ENCODE data around the gene FLACC1. TPM values are rescaled to one million over a fixed set of nuclear protein-coding genes. Genes with fewer than 3 reads are reported as not detected.
A peak's percentile ranks its signal among the peaks of the same experiment; 100 is the strongest.

Gene FLACC1
- total and polyA plus RNA-seq, 9 of the 15 experiments (the other 6 are each of a cell fraction or from before 2014, with no cell fraction given), result 0.07 to 0.68 (median 0.22) TPM; not detected in 2

DNA sequence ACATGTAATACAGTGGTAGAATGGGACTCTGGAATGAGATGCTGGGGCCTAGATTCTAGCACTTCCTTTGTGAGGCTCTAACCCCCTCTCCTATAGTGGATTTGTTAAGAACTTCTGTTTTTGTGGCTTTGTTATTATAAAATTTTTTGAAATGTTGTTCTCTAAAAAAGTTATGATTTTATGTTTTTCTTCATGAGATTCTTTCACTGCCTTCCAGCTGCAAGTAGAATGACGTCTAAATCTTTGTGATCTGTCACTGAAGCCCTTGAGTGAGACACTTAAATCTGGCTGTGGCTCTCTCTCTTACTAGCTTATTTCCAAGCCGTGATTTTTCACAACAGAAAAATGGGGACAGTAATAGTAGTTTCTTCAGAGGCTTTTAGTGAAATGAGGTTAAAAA, 95.2 kb downstream of the FLACC1 start:
- Histone ChIP-seq H3K4me2 (ENCODE audit: insufficient read depth, low read length) (peak overlapping the region; percentile 67), H3K9ac (ENCODE audit: insufficient read depth in 1 of 2, low read depth in 2 of 2, low read length in 2 of 2) (no peak overlapping the region), H3K9me1 (ENCODE audit: control insufficient read depth, insufficient read depth, low read length) (no peaks in the 10 kb centered on the region), H3K27ac (ENCODE audit: extremely low read depth, low read depth, low read length) (no peak overlapping the region), H3K27me3 (ENCODE audit: control insufficient read depth in 2 of 2, insufficient read depth in 2 of 2, low read length in 2 of 2) (no peaks in the 10 kb centered on the region), H3K9me3 (replicated peaks; ENCODE audit: control insufficient read depth, insufficient read depth, low read depth, low read length) (no peaks in the 10 kb centered on the region), H2AFZ (ENCODE audit: low read depth, low read length) (no peak overlapping the region), H3K36me3 (ENCODE audit: control insufficient read depth, insufficient read depth, low read length) (no peaks in the 10 kb centered on the region), H3K4me3 (peak overlapping the region; percentile 30), H4K20me1 (replicated peaks; ENCODE audit: control insufficient read depth, insufficient read depth, low read length) (no peaks in the 10 kb centered on the region), H3K4me1 (replicated peaks in 1 of 2; ENCODE audit: control insufficient read depth in 2 of 2, insufficient read depth in 2 of 2, low read length in 2 of 2) (peaks cover 14 to 26% of the 10 kb centered on the region in 2 experiments), H3K79me2 (ENCODE audit: control insufficient read depth, insufficient read depth, low read length) (peaks cover 68% of the 10 kb centered on the region)
- ChIA-PET POLR2A (interaction anchor here (1.2 kb wide), 1 partner anchor 13 kb away, joined by 3 read pairs; no protein-coding TSS in a partner anchor), CTCF (ENCODE audit: low intra/inter-chr PET ratio) (no interaction called here)
- no peak for DNase-seq (ENCODE audit: extremely low read depth in 1 of 4, low spot score in 3 of 4)
- BruUV-seq (replicated peaks), result no TSS peak
- intact Hi-C loops (cut with micrococcal nuclease) (no loop called here), in situ Hi-C loops (cut with MboI) (no loop called here)
- ATAC-seq, result no peak
- TF ChIP-seq, protein P1, sequence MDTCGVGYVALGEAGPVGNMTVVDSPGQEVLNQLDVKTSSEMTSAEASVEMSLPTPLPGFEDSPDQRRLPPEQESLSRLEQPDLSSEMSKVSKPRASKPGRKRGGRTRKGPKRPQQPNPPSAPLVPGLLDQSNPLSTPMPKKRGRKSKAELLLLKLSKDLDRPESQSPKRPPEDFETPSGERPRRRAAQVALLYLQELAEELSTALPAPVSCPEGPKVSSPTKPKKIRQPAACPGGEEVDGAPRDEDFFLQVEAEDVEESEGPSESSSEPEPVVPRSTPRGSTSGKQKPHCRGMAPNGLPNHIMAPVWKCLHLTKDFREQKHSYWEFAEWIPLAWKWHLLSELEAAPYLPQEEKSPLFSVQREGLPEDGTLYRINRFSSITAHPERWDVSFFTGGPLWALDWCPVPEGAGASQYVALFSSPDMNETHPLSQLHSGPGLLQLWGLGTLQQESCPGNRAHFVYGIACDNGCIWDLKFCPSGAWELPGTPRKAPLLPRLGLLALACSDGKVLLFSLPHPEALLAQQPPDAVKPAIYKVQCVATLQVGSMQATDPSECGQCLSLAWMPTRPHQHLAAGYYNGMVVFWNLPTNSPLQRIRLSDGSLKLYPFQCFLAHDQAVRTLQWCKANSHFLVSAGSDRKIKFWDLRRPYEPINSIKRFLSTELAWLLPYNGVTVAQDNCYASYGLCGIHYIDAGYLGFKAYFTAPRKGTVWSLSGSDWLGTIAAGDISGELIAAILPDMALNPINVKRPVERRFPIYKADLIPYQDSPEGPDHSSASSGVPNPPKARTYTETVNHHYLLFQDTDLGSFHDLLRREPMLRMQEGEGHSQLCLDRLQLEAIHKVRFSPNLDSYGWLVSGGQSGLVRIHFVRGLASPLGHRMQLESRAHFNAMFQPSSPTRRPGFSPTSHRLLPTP (IDR thresholded peaks at IDR 0.05; ENCODE audit: borderline replicate concordance, extremely low read depth, insufficient read length), result no peak
- peak; percentile 36 to 38; a peak in 1 of 4 replicates for TF ChIP-seq KDM1A (IDR thresholded peaks at IDR 0.05)
- WGBS (ENCODE audit: insufficient coverage, low coverage, missing lambda C conversion rate), result 31% methylated on average over 2 of the region's 2 CpGs
- FAIRE-seq, result no peak

- H4K20me1 ChIP-seq (replicated peaks; ENCODE audit: control insufficient read depth, insufficient read depth, low read length), result no peaks in the 10 kb centered on the region
- no peak overlapping the region for H2AFZ ChIP-seq (ENCODE audit: low read depth, low read length)
- H3K9me1 ChIP-seq (ENCODE audit: control insufficient read depth, insufficient read depth, low read length), result no peaks in the 10 kb centered on the region
- CTCF ChIA-PET (ENCODE audit: low intra/inter-chr PET ratio), result no interaction called here
- TF ChIP-seq IFI16 (CRISPR knock-in tag; IDR thresholded peaks at IDR 0.05) (no peak), ETS1 (conservative IDR thresholded peaks at IDR 0.05; ENCODE audit: control insufficient read depth, low read depth, low read length) (no peak)
- peaks cover 68% of the 10 kb centered on the region for H3K79me2 ChIP-seq (ENCODE audit: control insufficient read depth, insufficient read depth, low read length)
- DNase-seq (ENCODE audit: extremely low read depth in 1 of 4, low spot score in 3 of 4) (no peak), FAIRE-seq (no peak), ATAC-seq (no peak)
- H3K36me3 ChIP-seq (ENCODE audit: control insufficient read depth, insufficient read depth, low read length), result no peaks in the 10 kb centered on the region
- H3K9me3 ChIP-seq (replicated peaks; ENCODE audit: control insufficient read depth, insufficient read depth, low read depth, low read length), result no peaks in the 10 kb centered on the region
- no peak overlapping the region for H3K27ac ChIP-seq (ENCODE audit: extremely low read depth, low read depth, low read length)
- intact Hi-C loops (cut with micrococcal nuclease), result no loop called here
- BruUV-seq (replicated peaks), result no TSS peak
- 44% methylated on average over 9 of the region's 9 CpGs for WGBS (ENCODE audit: insufficient coverage, low coverage, missing lambda C conversion rate)
- no peaks in the 10 kb centered on the region for H3K27me3 ChIP-seq (ENCODE audit: control insufficient read depth in 2 of 2, insufficient read depth in 2 of 2, low read length in 2 of 2)
- H3K4me2 ChIP-seq (ENCODE audit: insufficient read depth, low read length), result peak overlapping the region; percentile 67
- peaks cover 17 to 26% of the 10 kb centered on the region in 2 experiments for H3K4me1 ChIP-seq (replicated peaks in 1 of 2; ENCODE audit: control insufficient read depth in 2 of 2, insufficient read depth in 2 of 2, low read length in 2 of 2)
- in situ Hi-C loops (cut with MboI), result no loop called here
- H3K9ac ChIP-seq (ENCODE audit: insufficient read depth in 1 of 2, low read depth in 2 of 2, low read length in 2 of 2), result peak overlapping the region in 1 of 2 experiments; percentile 87; a peak in 1 of 4 replicates
- POLR2A ChIA-PET, result no interaction called here
- peak overlapping the region; percentile 30 for H3K4me3 ChIP-seq
Measured at GRCh38 chr2:201261471-201261870, 95.7 kb downstream of the FLACC1 start.
